IMR-90 (cell line): ENCODE results near the gene PCP4. TPM values are rescaled to one million over a fixed set of nuclear protein-coding genes. Genes with fewer than 3 reads are reported as not detected.

Experiments
- ATAC-seq: fragments of 200-7000 bp; cut with Tn5 transposase; 2 replicates; pipeline ENCODE4 v1.9.1; 2020; ENCODE audit warnings: low read depth, mild to moderate bottlenecking, moderate library complexity
- BruUV-seq: library from RNA; stranded (reverse); fragments of 400-500 nt; replicated peaks from 2 replicates; lab custom pipeline; 2021; lab: Mats Ljungman, UMichigan
- CTCF ChIA-PET: fragments of 300-600 bp; formaldehyde crosslinking; extraction: SDS; loops from one replicate; lab custom pipeline; 2021; ENCODE audit warnings: antibody characterized with exemption; lab: Yijun Ruan, JAX
- POLR2A ChIA-PET: fragments of 300-600 bp; sonication (Branson Sonifier 250); formaldehyde crosslinking; loops from one replicate; lab custom pipeline; 2022; ENCODE audit warnings: antibody characterized with exemption; ENCODE audit not compliant: unreplicated experiment; lab: Charles Lee
- DNase-seq: peaks from one replicate; pipeline ENCODE4 v3.0.0; 2013
- H2AFZ ChIP-seq: replicated peaks from 2 replicates; pipeline ENCODE3; 2013; ENCODE audit warnings: low read length, mild to moderate bottlenecking; ENCODE audit not compliant: poor library complexity
- H2AK5ac ChIP-seq: 2 replicates; pipeline ENCODE4 v1.6.1; 2013; ENCODE audit warnings: low read depth, low read length, inconsistent platforms
- H2AK9ac ChIP-seq: replicated peaks from 2 replicates; pipeline ENCODE3; 2013; ENCODE audit warnings: mild to moderate bottlenecking, low read depth, low read length, moderate library complexity; ENCODE audit not compliant: poor library complexity
- H2BK120ac ChIP-seq: 2 replicates; pipeline ENCODE4 v1.6.1; 2013; ENCODE audit warnings: low read depth, low read length, inconsistent platforms
- H2BK15ac ChIP-seq: 3 replicates; pipeline ENCODE4 v1.6.1; 2013; ENCODE audit warnings: low read depth, low read length, inconsistent platforms
- H2BK20ac ChIP-seq: 2 replicates; pipeline ENCODE4 v1.6.1; 2013; ENCODE audit warnings: low read depth, mild to moderate bottlenecking, inconsistent platforms, low read length, moderate library complexity
- H2BK5ac ChIP-seq: 2 replicates; pipeline ENCODE4 v1.6.1; 2013; ENCODE audit warnings: mild to moderate bottlenecking, low read depth, low read length, inconsistent platforms; ENCODE audit not compliant: poor library complexity, severe bottlenecking
- H3K14ac ChIP-seq: replicated peaks from 2 replicates; pipeline ENCODE4 v1.6.1; 2013; ENCODE audit warnings: low read depth, low read length, inconsistent platforms
- H3K18ac ChIP-seq: 2 replicates; pipeline ENCODE4 v1.6.1; 2013; ENCODE audit warnings: low read depth, low read length, control low read depth
- H3K23ac ChIP-seq: 2 replicates; pipeline ENCODE4 v1.6.1; 2013; ENCODE audit warnings: low read depth, low read length, inconsistent platforms
- H3K27ac ChIP-seq: 2 replicates; pipeline ENCODE4 v1.5.1; 2013; ENCODE audit warnings: mild to moderate bottlenecking, control low read depth, low read length; ENCODE audit not compliant: insufficient read depth
- H3K27me3 ChIP-seq: 2 replicates; pipeline ENCODE4 v1.6.1; 2013; ENCODE audit warnings: low read length; ENCODE audit not compliant: control insufficient read depth, insufficient read depth
- H3K36me3 ChIP-seq: 2 replicates; pipeline ENCODE4 v1.6.1; 2013; ENCODE audit warnings: low read length, mixed read lengths; ENCODE audit not compliant: control insufficient read depth, insufficient read depth
- H3K4ac ChIP-seq: 2 replicates; pipeline ENCODE4 v1.6.1; 2013; ENCODE audit warnings: low read depth, low read length, inconsistent platforms
- H3K4me1 ChIP-seq: 2 replicates; pipeline ENCODE4 v1.6.1; 2013; ENCODE audit warnings: low read length, mixed read lengths; ENCODE audit not compliant: control insufficient read depth, insufficient read depth
- H3K4me2 ChIP-seq: 2 replicates; pipeline ENCODE4 v1.6.1; 2013; ENCODE audit warnings: low read depth, mild to moderate bottlenecking, control low read depth, low read length, moderate library complexity
- H3K4me3 ChIP-seq: 2 replicates; pipeline ENCODE4 v1.5.1; 2013; ENCODE audit warnings: low read depth, mild to moderate bottlenecking, control low read depth, low read length, moderate library complexity; ENCODE audit not compliant: insufficient read depth
- H3K56ac ChIP-seq: 2 replicates; pipeline ENCODE4 v1.6.1; 2013; ENCODE audit warnings: low read length, inconsistent platforms; ENCODE audit not compliant: insufficient read depth; ENCODE audit errors: extremely low read depth
- H3K79me1 ChIP-seq, 2 experiments: 2 replicates each; pipeline ENCODE4 v1.6.1; 2013; ENCODE audit warnings: low read length in 2 of 2, inconsistent platforms in 1 of 2, low read depth in 1 of 2
- H3K9ac ChIP-seq: 2 replicates; pipeline ENCODE4 v1.6.1; 2013; ENCODE audit warnings: low read depth, low read length, control low read depth
- H3K9me1 ChIP-seq: 2 replicates; pipeline ENCODE4 v1.6.1; 2013; ENCODE audit warnings: low read length, inconsistent platforms; ENCODE audit not compliant: insufficient read depth
- H3K9me3 ChIP-seq: 2 replicates; pipeline ENCODE4 v1.6.1; 2013; ENCODE audit warnings: low read length; ENCODE audit not compliant: control insufficient read depth, insufficient read depth
- H4K20me1 ChIP-seq: 2 replicates; pipeline ENCODE4 v1.6.1; 2013; ENCODE audit warnings: low read length, inconsistent platforms; ENCODE audit not compliant: insufficient read depth
- H4K5ac ChIP-seq: 2 replicates; pipeline ENCODE4 v1.6.1; 2013; ENCODE audit warnings: mild to moderate bottlenecking, low read depth, low read length, control low read depth
- H4K8ac ChIP-seq, 2 experiments: 2 replicates each; pipeline ENCODE4 v1.6.1; 2013; ENCODE audit warnings: low read depth in 2 of 2, low read length in 2 of 2, control low read depth in 1 of 2, inconsistent platforms in 1 of 2
- H4K91ac ChIP-seq: 2 replicates; pipeline ENCODE4 v1.6.1; 2013; ENCODE audit warnings: low read depth, low read length, inconsistent platforms; ENCODE audit not compliant: insufficient read depth
- ELK1 ChIP-seq: fragments of 150-350 bp; IDR thresholded peaks from 2 replicates; pipeline ENCODE4 v1.6.1; 2016; ENCODE audit warnings: low read depth, mild to moderate bottlenecking, low read length, moderate library complexity, borderline replicate concordance
- FOS ChIP-seq: fragments of 150-350 bp; IDR thresholded peaks from 2 replicates; pipeline ENCODE4 v1.6.1; 2016; ENCODE audit warnings: low read depth, low read length
- MAFK ChIP-seq: IDR thresholded peaks from 2 replicates; pipeline ENCODE4 v1.6.1; 2012; ENCODE audit warnings: low read depth, low read length, improper control_type of control experiment
- MAZ ChIP-seq: IDR thresholded peaks from 2 replicates; pipeline ENCODE4 v1.6.1; 2012; ENCODE audit warnings: low read depth, mild to moderate bottlenecking, low read length, improper control_type of control experiment, moderate library complexity, borderline replicate concordance
- RAD21 ChIP-seq: IDR thresholded peaks from 2 replicates; pipeline ENCODE4 v1.6.1; 2012; ENCODE audit warnings: low read length, improper control_type of control experiment
- USF2 ChIP-seq: fragments of 150-350 bp; IDR thresholded peaks from 2 replicates; pipeline ENCODE4 v1.6.1; 2017; ENCODE audit warnings: mild to moderate bottlenecking, antibody characterized with exemption, low read length, low read depth
- WGBS, 2 experiments: methylation state at CpG; one replicate each; pipeline versions ENCODE4 v1.1.5 to v1.1.7; 2013; ENCODE audit warnings: missing lambda C conversion rate in 2 of 2; ENCODE audit not compliant: insufficient read length in 1 of 2; ENCODE audit errors: extremely low coverage in 2 of 2; 5-methylcytosine and 5-hydroxymethylcytosine counted together
- dilution Hi-C: fragments of 300-500 bp; cut with HindIII; formaldehyde crosslinking; loops from one replicate; pipeline ENCODE4 v1.14.3; 2018; ENCODE audit warnings: low sequenced_read_pairs; ENCODE audit not compliant: unreplicated experiment
- in situ Hi-C: fragments of 300-500 bp; cut with MboI; formaldehyde crosslinking; loops from 3 replicates; pipeline ENCODE4 v1.14.3; 2019; ENCODE audit warnings: low sequenced_read_pairs, inconsistent platforms, mixed read lengths
- intact Hi-C: fragments of 100-400 bp; cut with micrococcal nuclease; formaldehyde crosslinking; loops from 2 replicates; pipeline ENCODE4 v1.10.0; 2022
- polyA plus RNA-seq, 3 experiments: library from polyadenylated mRNA; depleted of rRNA; stranded (reverse); fragments of >200 nt; gene quantifications; 2 replicates each; pipeline ENCODE4 v1.2.3, GENCODE V29; 2012; ENCODE audit warnings: low replicate concordance in 1 of 3
- total RNA-seq: library from RNA; depleted of rRNA; stranded (reverse); fragments of >200 nt; gene quantifications from 2 replicates; pipeline ENCODE4 v1.2.3, GENCODE V29; 2012

Gene PCP4
- total and polyA plus RNA-seq, 2 of the 4 experiments (the other 2 are of a cell fraction) = not detected

GRCh38 chr21:39915881-39916280 lies 48.6 kb downstream of the PCP4 start:
- no peak overlapping the region for H2AFZ ChIP-seq
- H3K18ac ChIP-seq = no peak overlapping the region
- no peak overlapping the region for H2BK120ac ChIP-seq
- no peak overlapping the region for H4K5ac ChIP-seq
- POLR2A ChIA-PET = no interaction called here
- ATAC-seq (no peak), DNase-seq (no peak)
- CTCF ChIA-PET = no interaction called here
- H3K4ac ChIP-seq = no peak overlapping the region
- BruUV-seq = no TSS peak
- H2BK15ac ChIP-seq = no peak overlapping the region
- no peaks in the 10 kb centered on the region for H3K79me1 ChIP-seq
- H3K4me1 ChIP-seq = no peaks in the 10 kb centered on the region
- H4K91ac ChIP-seq = no peak overlapping the region
- H2BK20ac ChIP-seq = no peak overlapping the region
- H2AK5ac ChIP-seq = no peak overlapping the region
- no peaks in the 10 kb centered on the region for H4K20me1 ChIP-seq
- TF ChIP-seq ELK1 (no peak), RAD21 (no peak), USF2 (no peak), FOS (no peak), MAZ (no peak), MAFK (no peak)
- H3K27me3 ChIP-seq = no peaks in the 10 kb centered on the region
- H3K14ac ChIP-seq = no peak overlapping the region
- no peak overlapping the region for H4K8ac ChIP-seq
- no peak overlapping the region for H3K23ac ChIP-seq
- intact Hi-C loops = no loop called here
- H2BK5ac ChIP-seq = no peak overlapping the region
- no peak overlapping the region for H3K56ac ChIP-seq
- no peak overlapping the region for H3K9ac ChIP-seq
- dilution Hi-C loops = no loop called here
- H3K9me3 ChIP-seq = peaks cover 33% of the 10 kb centered on the region
- H3K36me3 ChIP-seq = no peaks in the 10 kb centered on the region
- in situ Hi-C loops = no loop called here
- H3K4me2 ChIP-seq = no peak overlapping the region
- WGBS, 2 experiments = no CpG with 5 or more reads among the region's 1 CpG
- no peaks in the 10 kb centered on the region for H3K9me1 ChIP-seq
- no peak overlapping the region for H2AK9ac ChIP-seq
- no peak overlapping the region for H3K27ac ChIP-seq
- H3K4me3 ChIP-seq = no peak overlapping the region
